HG02885 (cell line): ENCODE results near the gene SUPT3H.

Experiments
- ATAC-seq: cut with Tn5 transposase; IDR thresholded peaks from one replicate; pipeline ENCODE4 v1.9.1; 2021; ENCODE audit warnings: mild to moderate bottlenecking; ENCODE audit not compliant: unreplicated experiment, poor library complexity

SUPT3H gene

DNA sequence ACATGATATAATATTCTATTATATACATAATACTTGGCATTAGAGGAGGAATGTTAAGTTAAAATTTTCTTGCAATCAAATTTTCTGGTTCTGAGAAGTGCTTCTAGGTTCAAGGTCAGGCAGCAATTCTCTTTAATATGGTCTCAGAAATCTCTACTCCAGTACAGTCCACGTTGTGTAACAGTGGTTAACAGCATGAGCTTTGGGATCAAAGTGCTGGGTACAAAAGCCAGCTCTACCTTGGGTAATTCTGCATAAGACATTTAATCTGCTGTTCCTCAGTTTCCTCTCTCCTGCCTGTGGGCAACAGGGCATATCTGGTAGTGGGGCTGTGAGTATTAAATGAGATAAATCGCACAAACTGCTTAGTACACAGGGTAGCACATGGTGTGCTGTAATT is 552.5 kb downstream of the SUPT3H start:
- no peak for ATAC-seq

DNA sequence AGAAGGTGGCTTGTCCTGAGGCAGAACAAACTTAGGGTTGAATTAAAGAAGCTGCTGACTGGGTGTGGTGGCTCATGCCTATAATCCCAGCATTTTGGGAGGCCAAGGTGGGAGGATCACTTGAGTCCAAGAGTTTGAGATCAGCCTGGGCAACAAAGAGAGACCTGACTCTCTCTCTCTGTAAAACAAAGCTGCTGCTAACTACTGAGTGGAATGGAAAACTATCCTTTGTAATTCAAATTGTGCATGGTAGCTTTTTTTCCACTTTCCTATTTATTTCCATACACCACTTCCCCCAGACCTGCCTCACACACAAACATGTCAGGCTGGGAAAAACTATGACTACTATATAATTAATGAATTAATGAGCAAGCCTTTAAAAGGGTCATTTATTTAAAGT is 553.2 kb downstream of the SUPT3H start:
- no peak for ATAC-seq

DNA sequence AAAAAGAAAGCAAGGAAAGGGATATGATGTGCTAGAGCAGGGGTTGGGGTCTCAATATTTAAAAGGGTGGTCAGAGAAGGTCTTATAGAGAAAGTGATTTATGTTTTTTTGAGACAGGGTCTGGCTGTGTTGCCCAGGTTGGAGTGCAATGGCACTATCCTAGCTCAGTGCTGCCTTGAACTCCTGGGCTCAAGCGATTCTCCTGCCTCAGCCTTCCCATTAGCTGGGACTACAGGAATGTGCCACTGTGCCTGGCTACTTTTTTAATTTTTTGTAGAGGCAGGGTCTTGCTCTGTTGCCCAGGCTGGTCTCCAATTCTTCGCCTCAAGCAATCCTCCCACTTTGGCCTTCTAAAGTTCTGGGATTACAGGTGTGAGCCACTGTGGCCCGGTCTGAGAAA is 557.0 kb downstream of the SUPT3H start:
- ATAC-seq = no peak

DNA sequence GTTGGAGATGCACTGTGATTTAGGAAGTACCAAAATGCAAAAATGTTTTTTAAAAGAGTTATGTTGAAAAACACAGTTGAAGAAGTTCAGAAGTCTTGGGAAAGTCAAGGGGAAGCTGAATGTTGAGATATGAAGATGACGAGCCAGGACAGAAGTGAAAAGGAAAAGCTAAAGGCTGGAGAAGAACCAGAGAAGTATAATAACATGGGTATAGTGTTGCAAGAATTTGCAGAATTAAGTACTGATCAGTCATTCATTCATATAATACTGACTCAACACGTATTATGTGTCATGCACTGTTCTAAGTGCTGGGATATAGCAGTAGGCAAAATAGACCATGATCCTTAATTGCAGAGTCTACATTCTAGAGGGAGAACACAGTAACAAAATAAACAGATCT is 557.4 kb downstream of the SUPT3H start:
- ATAC-seq = no peak

DNA sequence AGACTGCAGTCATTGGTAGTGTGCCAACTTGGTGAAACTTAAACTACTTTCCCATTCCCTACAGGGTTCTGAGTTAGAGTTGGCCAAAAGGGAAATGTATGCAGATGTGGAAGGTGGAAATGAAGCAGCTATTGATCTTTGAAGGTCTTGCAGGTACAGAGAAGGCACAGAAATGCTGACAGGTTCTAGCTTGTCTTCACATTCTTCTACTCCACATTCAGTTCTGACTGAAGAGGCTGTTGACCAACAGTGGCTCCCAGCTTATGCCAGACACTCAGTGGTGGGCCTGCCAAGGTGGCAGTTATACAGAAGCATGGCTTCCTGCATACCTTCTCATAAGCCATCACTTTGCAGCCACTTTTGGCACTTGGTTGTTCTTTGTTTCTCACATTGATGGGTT is 566.3 kb downstream of the SUPT3H start:
- no peak for ATAC-seq

DNA sequence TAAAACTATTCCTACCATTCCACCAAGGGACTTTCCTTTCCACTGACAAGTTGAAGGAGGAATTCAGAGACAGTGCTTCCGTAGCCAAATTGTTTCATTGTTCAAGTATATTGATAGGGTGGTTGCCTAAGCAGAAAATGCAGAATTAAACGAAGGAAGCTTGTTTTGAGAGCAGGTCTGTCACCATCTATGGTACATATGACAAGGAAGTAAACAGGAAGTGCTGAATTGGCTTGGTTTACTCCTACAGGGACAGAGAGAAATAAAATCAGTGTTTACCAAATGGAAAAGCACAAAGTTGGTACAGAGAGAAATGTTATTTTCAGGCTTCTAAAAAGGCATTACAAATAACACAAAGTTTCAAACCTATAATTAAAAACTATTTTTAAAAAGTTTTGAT is 568.5 kb downstream of the SUPT3H start:
- ATAC-seq = no peak

DNA sequence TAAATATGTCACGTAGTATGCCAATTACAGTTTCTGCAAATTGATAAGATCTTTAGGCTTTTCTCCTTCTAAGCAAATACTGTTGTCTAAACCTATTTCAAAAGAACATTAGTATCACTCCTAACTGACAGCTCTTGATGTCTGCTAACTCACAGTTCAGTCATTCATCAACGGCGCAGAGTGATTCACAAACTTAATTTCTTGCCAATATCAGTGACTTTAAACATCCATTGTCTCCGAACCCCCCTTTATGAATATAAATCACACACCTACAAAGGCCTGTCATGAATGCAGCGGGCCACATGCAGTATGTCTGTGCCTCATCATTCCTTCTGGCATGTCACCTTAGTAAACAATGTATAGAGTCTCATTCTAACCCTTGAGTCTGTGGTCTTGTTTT is 569.6 kb downstream of the SUPT3H start:
- ATAC-seq = no peak

DNA sequence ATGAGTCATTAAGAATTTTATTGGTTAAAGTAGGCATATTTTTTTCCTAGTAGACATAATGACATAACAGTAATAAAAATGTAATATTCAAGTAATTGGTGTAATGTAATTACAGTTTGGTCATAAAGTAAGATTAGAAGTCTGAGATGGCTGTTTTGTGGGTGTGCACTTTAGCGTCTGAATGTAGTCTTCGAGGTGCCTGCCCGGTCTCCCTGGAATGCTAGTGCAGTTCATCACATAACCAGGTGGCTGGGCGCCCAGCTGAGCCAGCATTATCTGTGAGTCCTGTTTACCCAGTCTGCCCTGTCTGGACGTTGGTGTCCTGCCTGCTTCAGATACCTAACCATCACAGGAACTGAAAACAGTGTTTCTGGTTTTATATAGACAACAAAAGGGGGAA is 571.1 kb downstream of the SUPT3H start:
- no peak for ATAC-seq

DNA sequence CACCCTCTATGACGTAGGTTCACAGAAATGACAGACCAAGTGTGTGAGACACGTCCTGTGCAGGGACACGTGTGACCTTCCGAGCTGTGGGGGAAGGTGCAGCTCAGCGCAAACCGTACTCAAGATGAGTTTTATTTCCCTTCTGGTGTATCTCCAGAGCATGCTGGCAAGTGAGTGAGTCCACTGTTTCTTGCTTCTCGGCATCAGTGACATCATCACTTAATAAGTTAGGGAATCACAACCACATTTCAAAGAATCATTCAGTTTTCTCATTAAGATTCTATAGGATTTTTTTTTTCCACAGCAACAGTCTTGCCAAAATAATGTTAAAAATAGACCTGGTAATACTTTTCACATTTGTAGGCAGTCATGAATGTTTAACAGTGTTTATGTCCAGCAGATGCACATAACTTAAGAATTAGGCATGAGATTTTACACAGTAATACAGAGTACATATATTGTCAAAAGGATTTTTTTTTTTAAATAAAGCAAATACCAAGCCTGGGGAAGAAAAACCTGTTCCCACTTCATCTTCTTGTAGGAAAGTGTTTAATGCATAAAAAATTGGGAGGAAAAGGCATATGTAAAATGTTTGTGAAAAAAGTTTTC is 572.4 kb downstream of the SUPT3H start:
- no peak for ATAC-seq

DNA sequence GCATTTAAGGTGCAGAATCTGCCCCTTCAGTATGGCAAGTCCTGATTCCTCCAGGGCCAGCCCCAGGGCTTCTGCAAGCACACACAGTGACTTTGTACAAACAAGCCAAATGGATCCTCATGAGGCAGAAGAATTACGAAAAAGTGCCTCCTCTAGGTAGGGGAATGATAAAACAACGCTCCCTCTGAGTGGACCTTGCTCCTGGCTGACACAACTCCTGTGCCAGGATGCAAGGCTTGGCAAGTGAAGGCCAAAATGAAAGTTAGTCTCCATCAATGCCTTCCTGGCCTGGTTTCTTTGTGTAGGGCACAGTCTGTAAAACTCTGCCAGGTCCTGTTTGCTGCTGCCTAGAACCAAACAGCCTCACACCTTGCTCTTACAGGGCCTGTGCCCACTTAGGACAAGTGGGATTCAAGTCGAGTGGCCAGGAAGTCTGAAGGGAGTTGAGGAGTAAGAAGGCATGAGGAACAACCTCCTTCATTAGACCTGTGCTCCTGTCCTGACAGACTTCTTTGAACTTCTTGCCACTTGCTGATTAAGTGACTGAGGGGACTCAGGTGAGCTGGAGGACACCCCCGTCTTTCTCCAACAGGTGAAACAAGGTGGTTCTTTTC is 573.1 kb downstream of the SUPT3H start:
- ATAC-seq = no peak

DNA sequence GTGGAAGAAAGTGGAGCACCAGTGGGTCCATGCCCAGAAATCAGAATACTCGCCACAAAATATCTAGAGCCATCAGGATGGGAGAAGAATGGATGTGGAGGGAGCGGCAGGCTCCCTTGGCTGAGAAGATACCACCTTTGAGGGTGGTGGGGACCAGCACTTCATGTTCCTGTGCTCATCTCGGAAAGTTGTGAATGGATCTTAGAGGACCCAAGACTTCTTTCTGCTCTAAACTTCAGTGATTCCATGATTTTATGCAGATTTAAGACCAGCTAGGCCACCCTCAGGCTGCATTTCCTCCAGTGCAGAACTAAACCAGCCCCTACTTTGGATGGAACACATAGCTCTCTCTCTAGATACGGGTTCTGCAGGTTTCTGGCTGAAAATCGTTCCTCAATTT is 573.7 kb downstream of the SUPT3H start:
- ATAC-seq = no peak

DNA sequence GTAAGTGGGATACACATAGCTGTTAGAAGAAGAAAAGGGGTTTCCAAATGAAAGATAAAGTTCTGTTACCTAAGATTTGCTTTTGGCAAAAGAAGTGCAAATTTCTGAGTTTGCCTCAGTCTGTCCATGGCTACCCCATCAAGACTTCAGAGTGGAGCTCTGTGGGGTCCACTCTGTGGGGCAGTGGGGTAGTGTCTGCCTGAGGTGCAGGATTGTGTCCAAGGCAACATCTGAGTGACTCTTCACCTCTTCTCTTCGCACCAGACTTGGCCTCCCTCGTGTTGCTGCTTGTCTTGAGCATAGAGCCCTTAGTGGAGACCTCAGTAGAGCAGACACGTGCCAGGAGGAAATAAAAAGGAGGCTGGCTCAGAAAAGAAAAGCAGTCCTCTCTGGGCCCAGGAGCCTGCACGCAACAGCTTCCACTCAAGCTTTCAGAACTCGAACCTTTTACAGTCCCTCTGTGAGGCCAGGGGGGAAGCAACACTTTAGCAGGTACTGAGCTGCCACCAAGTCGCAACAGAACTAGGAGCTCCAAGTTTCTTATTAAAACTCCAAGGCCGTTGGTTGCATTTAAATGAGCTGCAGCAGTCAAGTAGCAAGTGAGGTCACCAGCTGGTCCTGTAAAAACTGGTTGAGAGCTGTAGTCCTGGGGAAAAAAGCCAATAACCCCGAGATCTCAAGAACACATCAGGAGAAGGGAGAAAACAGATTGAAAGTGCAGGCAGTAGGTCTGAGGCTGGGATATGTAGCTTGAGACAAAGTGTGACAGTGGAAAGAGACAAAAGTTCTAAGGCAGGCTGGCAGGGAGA is 576.7 kb downstream of the SUPT3H start:
- ATAC-seq = no peak

DNA sequence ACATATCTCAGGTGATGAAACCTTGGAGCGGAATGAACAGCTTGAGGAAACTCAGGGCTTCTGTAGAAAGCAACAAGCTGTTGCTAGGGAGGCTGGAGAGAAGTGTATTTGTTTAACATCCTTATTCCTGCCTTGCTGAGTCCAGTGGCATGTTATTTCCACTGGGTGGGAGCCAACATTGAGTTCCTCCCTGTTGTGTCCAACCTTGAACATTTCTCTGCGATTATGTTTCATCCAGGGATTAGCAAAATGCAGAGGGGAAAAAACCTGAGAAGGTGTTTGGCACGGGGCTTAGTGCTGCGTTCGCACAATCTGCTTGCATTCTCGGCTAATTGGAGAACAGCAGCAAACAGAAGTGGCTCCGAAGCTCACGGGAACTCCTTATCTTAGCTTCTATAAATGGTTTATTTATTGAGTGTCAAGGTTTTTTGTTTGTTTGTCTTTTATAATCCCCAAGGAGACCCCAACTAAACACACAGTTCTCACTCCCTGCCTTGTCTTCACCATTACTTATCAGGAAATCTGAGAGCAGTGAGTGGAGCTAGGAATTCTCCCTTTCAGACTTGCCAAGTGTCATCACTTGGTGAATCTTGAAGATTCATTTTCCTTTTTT is 577.5 kb downstream of the SUPT3H start:
- ATAC-seq = no peak

DNA sequence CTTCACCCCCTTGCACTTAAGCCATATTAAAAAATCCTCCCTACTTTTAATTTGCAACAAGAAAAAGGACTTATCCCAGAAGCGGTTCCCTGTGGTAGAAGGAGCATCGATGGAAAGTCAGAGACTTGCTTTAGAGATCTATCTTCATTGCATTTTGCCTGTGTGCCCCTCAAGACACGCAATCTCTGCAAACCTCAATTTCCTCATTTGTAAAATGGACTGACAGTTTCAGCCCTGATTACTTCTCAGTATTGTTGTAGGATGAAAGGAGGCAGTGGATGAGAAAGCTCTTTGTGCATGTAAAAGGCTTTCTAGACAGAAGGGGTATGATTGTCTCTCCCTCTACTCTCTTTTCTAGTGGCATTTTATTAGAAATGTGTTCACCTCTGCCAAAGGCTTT is 580.0 kb downstream of the SUPT3H start:
- no peak for ATAC-seq

DNA sequence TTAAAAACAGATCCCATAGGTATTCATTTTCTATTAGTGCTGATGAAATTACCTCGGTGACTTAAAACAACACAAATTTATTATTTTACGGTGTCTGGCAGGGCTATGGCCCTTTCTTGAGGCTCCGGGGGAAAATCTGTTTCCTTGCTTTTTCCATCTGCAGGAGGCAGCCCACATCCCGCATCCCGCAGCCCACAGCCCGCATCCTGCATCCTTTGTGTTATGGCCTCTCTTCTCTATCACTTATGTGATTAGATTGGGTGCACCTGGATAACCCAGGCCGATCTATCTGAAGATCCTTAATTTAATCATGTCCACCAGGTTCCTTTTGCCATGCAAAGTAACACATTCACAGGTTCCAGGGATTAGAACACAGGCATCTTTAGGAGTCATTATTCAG is 582.4 kb downstream of the SUPT3H start:
- no peak for ATAC-seq

DNA sequence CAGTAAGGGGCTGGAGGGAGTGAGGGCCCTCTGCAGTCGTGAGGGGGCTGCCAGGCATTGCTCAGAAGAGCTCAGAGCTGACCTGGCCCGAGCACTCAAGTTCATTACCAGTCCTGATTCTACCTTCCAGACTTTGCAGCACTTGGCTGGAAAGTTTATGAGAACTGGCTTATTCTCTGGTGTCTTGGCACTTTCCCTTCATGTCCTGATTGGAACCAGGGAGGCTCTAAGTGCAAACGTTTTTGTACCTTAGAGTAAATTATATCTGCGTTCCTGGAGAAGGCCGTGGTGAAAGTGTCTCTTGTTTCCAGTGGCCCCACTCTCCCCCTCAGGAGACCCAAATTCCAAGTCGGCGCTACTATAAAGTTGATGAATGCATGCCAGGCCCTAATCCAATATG is 587.9 kb downstream of the SUPT3H start:
- no peak for ATAC-seq

DNA sequence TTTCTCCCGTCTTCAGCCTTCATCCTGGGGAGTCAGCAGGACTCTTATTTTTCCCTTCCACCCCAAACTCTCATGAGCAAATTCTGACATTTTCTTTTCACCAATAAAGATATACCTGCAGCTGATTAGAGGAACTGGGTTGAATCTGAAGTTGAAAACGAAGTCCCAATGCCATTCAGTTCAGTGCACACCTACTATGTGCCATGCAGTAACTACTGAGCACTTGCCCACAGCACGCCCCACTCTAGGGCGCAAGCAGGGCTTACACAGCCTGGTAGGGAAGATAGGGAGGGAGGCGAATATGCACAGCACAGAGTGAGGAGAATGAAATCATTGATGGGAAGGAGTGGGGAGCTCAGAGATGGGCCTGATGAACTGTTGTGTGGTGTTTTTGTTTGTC is 588.7 kb downstream of the SUPT3H start:
- no peak for ATAC-seq

DNA sequence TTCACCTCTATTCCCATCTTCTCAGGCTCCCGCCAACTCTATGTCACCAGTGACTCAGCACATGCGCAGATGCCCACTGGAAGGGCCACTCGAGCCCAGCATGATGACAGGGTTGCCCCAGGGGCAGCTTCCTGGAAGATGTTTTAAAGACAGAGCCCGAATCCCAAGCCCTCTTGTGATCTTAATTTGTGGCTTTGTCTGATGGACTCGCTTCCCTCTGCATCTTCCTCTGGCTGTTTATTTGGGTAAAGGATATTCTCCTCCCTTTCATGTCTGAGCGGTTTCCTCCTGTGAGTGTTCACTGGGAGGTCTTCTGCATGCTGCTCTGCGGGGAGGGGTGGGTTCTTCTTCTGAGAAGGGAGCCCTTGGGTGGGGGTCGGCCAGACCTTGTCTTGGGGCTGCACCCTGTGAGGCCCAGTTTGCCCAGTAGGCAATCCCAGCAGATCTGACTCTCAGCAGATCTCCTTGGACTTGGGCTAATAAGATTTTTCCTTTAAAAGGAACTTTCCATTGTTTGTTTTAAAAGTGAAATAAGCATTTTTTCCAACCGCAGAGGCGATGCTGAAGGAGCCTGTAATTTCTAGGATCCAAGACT is 589.2 kb downstream of the SUPT3H start:
- no peak for ATAC-seq

DNA sequence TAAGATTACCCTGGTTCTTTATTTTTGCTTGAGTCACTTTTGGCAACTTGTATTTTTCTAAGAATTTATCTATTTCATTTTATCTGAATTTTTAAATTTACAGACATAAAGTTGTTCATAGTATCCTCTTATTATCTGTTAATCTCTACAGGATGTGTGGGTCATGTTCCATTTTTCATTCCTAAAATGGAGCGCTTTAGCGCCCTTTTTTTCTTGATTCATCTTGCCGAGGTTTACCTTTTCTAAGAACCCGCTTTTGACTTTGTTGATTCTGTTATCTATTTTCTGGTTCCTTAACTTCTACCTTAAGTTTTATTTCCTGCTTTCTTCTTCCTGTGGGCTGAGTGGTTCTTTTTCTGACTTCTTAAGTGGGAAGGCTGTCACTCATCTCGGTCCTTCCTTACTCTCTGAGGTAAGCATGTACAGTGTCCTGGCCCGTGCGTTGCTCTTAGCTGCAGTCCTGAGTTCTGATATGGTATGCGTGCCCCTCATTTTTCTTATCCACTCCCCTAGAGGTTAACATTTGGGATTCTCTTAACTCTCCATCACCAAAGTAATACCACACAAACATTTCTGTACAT is 590.4 kb downstream of the SUPT3H start:
- ATAC-seq = no peak

DNA sequence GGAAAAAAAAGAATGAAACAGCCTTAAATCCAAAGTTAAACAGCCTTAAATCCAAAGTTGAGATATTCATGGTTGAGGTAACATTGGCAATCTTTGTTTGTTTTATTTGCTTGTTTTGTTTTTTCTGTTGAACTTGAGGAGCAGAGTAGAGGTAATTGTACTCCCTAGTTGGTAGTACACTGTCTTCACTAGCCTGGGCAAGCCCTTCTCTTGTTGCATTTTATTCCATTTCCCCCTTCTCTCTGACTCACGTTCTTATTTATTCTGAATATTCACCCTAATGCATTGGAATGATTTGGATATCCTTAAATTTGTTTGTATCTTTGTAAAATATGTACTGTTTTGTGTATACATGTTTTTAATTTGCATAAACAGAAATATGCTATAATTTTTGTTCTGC is 592.6 kb downstream of the SUPT3H start:
- ATAC-seq = no peak

DNA sequence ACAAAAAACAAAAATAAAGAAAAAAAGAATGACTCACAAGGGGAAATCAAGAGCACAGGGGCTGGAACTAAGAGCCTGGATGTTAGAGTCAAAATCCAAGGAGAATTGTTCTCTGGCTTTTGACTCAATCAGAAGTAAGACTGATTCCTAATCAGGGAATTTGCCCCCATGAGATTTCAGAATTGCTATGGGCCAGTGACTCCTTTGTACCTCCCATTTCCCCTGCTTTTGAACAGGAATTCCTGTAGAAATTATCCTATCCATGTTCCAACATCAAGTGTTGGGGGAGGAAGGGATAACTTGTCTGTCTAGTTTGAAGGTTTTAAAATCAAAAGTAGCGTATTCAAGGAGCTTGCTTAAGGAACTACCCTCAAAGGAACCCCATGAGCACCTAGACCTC is 593.5 kb downstream of the SUPT3H start:
- ATAC-seq = no peak
